A673 (cell line): ENCODE data around the gene PCDHB14.
"Not testable (repeated sequence)": the region's sequence is repeated elsewhere in the genome, so short reads cannot be mapped to it uniquely, and the experiment has no call there.

Experiments used
- EZH2 ChIP-seq: fragments of 200-600 bp; sonication (generic); IDR thresholded peaks from 2 replicates; pipeline ENCODE4 v1.6.1; 2017; ENCODE audit warnings: borderline replicate concordance, low read depth, mild to moderate bottlenecking, mixed read lengths, antibody characterized with exemption, low read length; ENCODE audit not compliant: poor library complexity, severe bottlenecking
- TF ChIP-seq, protein P1 (sequence below): fragments of 300-800, 200-600 bp; sonication (generic); conservative IDR thresholded peaks from 2 replicates; pipeline ENCODE4 v1.5.1; 2017; ENCODE audit warnings: low read depth, mild to moderate bottlenecking, antibody characterized with exemption, low read length, moderate library complexity, mixed read lengths

DNA sequence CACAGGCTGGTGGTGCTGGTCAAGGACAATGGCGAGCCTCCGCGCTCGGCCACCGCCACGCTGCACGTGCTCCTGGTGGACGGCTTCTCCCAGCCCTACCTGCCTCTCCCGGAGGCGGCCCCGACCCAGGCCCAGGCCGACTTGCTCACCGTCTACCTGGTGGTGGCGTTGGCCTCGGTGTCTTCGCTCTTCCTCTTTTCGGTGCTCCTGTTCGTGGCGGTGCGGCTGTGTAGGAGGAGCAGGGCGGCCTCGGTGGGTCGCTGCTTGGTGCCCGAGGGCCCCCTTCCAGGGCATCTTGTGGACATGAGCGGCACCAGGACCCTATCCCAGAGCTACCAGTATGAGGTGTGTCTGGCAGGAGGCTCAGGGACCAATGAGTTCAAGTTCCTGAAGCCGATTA lies 7.1 kb upstream of the PCDHB14 start:
- TF ChIP-seq, protein P1, sequence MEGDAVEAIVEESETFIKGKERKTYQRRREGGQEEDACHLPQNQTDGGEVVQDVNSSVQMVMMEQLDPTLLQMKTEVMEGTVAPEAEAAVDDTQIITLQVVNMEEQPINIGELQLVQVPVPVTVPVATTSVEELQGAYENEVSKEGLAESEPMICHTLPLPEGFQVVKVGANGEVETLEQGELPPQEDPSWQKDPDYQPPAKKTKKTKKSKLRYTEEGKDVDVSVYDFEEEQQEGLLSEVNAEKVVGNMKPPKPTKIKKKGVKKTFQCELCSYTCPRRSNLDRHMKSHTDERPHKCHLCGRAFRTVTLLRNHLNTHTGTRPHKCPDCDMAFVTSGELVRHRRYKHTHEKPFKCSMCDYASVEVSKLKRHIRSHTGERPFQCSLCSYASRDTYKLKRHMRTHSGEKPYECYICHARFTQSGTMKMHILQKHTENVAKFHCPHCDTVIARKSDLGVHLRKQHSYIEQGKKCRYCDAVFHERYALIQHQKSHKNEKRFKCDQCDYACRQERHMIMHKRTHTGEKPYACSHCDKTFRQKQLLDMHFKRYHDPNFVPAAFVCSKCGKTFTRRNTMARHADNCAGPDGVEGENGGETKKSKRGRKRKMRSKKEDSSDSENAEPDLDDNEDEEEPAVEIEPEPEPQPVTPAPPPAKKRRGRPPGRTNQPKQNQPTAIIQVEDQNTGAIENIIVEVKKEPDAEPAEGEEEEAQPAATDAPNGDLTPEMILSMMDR: not testable (repeated sequence)
- TF ChIP-seq EZH2: not testable (repeated sequence)
